Mesodermal cell (in vitro differentiated cells): ENCODE data around the gene NHS.
A peak's percentile ranks its signal among the peaks of the same experiment; 100 is the strongest.

Source experiments
- H3K27ac ChIP-seq: 2 replicates; pipeline ENCODE4 v1.7.0; 2013; ENCODE audit warnings: mild to moderate bottlenecking, low read depth, low read length, moderate library complexity; ENCODE audit not compliant: severe bottlenecking
- H3K36me3 ChIP-seq: 2 replicates; pipeline ENCODE4 v1.7.1; 2013; ENCODE audit warnings: mild to moderate bottlenecking, low read length, moderate library complexity; ENCODE audit not compliant: control insufficient read depth, insufficient read depth
- H3K4me1 ChIP-seq: one replicate; pipeline ENCODE4 v1.7.1; 2013; ENCODE audit warnings: mild to moderate bottlenecking, low read length; ENCODE audit not compliant: insufficient read depth, control insufficient read depth, poor library complexity, severe bottlenecking
- H3K4me3 ChIP-seq: 2 replicates; pipeline ENCODE4 v1.7.0; 2013; ENCODE audit warnings: low read length, control low read depth, mild to moderate bottlenecking; ENCODE audit not compliant: insufficient read depth, poor library complexity, severe bottlenecking; ENCODE audit errors: extremely low read depth
- H3K9me3 ChIP-seq: 2 replicates; pipeline ENCODE4 v1.7.1; 2013; ENCODE audit warnings: mild to moderate bottlenecking, low read length, moderate library complexity; ENCODE audit not compliant: control insufficient read depth
- WGBS, 2 experiments: methylation state at CpG; one replicate each; pipeline ENCODE4 v1.1.5; 2013; ENCODE audit warnings: missing lambda C conversion rate in 2 of 2; ENCODE audit not compliant: insufficient coverage in 2 of 2; 5-methylcytosine and 5-hydroxymethylcytosine counted together

NHS gene

DNA sequence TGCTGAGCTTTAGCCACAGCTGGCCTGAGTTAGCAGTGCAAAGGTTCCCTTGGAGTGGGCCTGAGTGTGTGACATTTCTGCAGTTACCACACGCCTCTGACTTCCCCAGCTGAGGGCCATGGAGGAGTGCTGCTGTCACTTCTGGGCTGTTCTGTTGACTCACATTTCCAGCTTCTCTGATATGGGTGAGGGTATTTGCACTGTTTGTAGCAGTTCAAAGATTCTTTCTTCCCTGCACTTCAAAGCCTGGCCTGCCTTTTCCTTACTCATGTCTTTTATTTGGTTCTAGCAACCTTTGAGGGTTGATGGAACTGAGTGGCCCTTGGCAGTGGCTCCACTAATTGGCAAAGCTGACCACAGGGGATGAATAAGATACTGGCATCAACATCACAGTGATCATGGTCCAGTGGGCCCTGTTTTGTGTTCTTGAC lies 335.9 kb downstream of the NHS start:
- Histone ChIP-seq H3K27ac (no peak overlapping the region), H3K9me3 (no peaks in the 10 kb centered on the region), H3K4me3 (no peak overlapping the region), H3K4me1 (peaks cover 12% of the 10 kb centered on the region), H3K36me3 (no peaks in the 10 kb centered on the region)
- WGBS, 2 experiments = 43% methylated on average over 1 of the region's 1 CpG; no CpG with 5 or more reads in 1 of the 2 experiments

- H3K36me3 ChIP-seq = no peaks in the 10 kb centered on the region
- H3K27ac ChIP-seq = no peak overlapping the region
- no peak overlapping the region for H3K4me3 ChIP-seq
- no peaks in the 10 kb centered on the region for H3K9me3 ChIP-seq
- H3K4me1 ChIP-seq = no peaks in the 10 kb centered on the region
- no CpG with 5 or more reads among the region's 2 CpGs for WGBS, 2 experiments
Observed at GRCh38 chrX:17713288-17713687, 338.3 kb downstream of the NHS start.

GRCh38 chrX:17718649-17719165 lies 343.7 kb downstream of the NHS start:
- H3K27ac ChIP-seq = no peak overlapping the region
- no peaks in the 10 kb centered on the region for H3K9me3 ChIP-seq
- no peak overlapping the region for H3K4me3 ChIP-seq
- H3K36me3 ChIP-seq = no peaks in the 10 kb centered on the region
- no peaks in the 10 kb centered on the region for H3K4me1 ChIP-seq

GRCh38 chrX:17719711-17720110 lies 344.7 kb downstream of the NHS start:
- Histone ChIP-seq H3K4me3 (no peak overlapping the region), H3K9me3 (no peaks in the 10 kb centered on the region), H3K27ac (no peak overlapping the region), H3K4me1 (no peaks in the 10 kb centered on the region), H3K36me3 (no peaks in the 10 kb centered on the region)
- no CpG with 5 or more reads among the region's 6 CpGs for WGBS, 2 experiments

GRCh38 chrX:17721715-17722114 lies 346.7 kb downstream of the NHS start:
- WGBS, 2 experiments = no CpG with 5 or more reads among the region's 4 CpGs
- Histone ChIP-seq H3K4me1 (peaks cover 4% of the 10 kb centered on the region), H3K36me3 (no peaks in the 10 kb centered on the region), H3K9me3 (no peaks in the 10 kb centered on the region), H3K4me3 (no peak overlapping the region), H3K27ac (no peak overlapping the region)

- Histone ChIP-seq H3K27ac (no peak overlapping the region), H3K9me3 (no peaks in the 10 kb centered on the region), H3K4me3 (no peak overlapping the region), H3K36me3 (no peaks in the 10 kb centered on the region), H3K4me1 (peaks cover 4% of the 10 kb centered on the region)
- WGBS, 2 experiments = no CpG with 5 or more reads among the region's 2 CpGs
Observed at GRCh38 chrX:17725181-17725580, 350.2 kb downstream of the NHS start.

DNA sequence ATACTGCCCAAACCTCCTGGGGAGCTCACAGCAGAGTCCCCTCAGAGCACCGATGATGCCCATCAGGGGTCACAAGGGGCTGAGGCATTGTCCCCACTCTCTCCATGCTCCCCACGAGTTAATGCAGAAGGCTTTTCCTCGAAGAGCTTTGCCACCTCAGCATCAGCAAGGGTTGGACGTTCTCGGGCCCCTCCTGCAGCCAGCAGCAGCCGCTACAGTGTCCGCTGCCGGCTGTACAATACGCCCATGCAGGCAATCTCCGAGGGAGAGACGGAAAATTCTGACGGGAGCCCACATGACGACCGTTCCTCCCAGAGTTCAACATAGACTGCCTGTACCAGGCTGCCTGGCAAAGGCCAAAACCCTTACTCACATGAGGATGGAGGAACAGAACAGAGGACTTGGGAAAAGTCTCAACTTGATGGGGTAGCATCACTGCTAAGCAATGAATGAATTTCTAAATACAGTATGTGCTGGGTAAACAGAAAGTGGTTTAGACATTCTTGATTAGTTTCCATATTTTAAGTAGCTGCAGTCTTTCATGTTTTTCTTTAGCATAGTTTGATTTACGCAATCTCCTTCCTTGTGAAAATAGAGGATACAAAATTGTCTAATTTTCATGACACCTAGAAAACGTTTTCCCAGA lies 357.3 kb downstream of the NHS start:
- Histone ChIP-seq H3K36me3 (no peaks in the 10 kb centered on the region), H3K4me3 (no peak overlapping the region), H3K27ac (no peak overlapping the region), H3K4me1 (no peaks in the 10 kb centered on the region), H3K9me3 (no peaks in the 10 kb centered on the region)
- 89 to 100% methylated on average over 1 to 10 of the region's 16 CpGs for WGBS, 2 experiments

DNA sequence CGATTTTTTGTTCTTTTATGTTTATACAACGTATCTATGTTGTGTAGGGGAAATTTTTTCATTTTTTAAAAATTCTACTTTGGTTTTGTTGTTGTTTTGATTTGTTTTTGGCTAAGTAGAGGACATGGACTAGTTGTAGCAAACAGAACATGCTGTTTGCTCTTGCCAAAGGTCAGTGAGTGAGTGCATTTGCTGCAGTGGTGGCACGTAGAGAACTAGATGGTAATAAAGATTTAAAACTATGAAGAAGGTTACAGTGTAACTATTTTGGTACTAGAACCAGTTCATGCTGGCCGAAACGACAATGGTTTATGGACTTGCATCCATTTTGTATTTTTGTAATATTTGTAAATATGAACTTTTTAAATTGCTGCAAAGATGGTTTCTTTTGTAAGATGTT lies 360.4 kb downstream of the NHS start:
- 100% methylated on average over 4 of the region's 5 CpGs; no CpG with 5 or more reads in 1 of the 2 experiments for WGBS, 2 experiments
- no peaks in the 10 kb centered on the region for H3K4me1 ChIP-seq
- no peak overlapping the region for H3K27ac ChIP-seq
- no peaks in the 10 kb centered on the region for H3K9me3 ChIP-seq
- no peak overlapping the region for H3K4me3 ChIP-seq
- H3K36me3 ChIP-seq = no peaks in the 10 kb centered on the region

GRCh38 chrX:17736478-17736855 lies 361.5 kb downstream of the NHS start:
- peak overlapping the region; percentile 34 for H3K4me3 ChIP-seq
- WGBS, 2 experiments = 57% methylated on average over 1 of the region's 5 CpGs; no CpG with 5 or more reads in 1 of the 2 experiments
- H3K27ac ChIP-seq = peak overlapping the region; percentile 77
- H3K36me3 ChIP-seq = no peaks in the 10 kb centered on the region
- no peaks in the 10 kb centered on the region for H3K9me3 ChIP-seq
- no peaks in the 10 kb centered on the region for H3K4me1 ChIP-seq

DNA sequence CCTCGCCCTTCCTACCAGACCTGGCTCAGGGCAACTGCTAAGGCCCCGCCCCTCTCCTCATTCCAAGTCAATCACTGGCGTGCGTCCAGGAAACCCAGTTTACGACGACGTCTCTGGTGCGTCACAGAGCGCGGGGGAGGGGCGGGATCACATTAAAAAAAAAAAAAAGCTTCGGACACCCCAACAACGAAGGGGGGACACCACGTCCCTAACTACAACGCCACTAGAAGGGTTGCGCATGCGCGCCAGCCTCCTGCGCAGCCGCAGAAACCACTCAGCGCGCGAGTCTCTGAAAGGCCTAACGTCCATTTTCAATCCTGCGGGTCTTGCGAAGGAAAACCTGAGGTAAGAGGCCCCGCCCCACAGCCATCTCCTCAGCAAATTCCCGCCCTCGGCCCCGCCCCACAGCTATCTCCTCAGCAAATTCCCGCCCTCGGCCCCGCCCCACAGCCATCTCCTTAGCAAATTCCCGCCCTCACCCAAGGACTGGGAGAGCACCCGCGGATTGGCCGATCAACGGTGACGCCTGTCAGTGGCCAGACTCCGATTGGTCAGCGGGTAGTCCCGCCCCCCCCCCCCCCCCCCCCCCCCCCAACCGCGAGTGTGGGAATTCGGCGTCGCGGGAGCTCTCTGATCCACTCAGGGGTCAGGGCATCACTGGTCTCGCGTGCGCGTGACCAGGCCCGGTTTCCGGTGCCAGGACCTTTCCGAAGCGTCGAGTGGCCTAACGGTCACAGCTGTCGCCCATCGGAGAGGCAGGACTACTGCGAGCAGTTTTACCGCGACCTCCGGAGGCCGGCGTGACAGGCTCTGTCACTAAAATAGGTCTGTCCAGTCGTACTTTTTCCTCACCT lies 362.1 kb downstream of the NHS start, which contains the start of gene SCML1:
Gene SCML1, plus strand, starts transcription at position 638 of the 854 bp plus-strand sequence. CDS start 6,694 bp downstream, outside the sequence.
- 0 to 1% methylated on average over 15 to 24 of the region's 67 CpGs for WGBS, 2 experiments
- no peaks in the 10 kb centered on the region for H3K36me3 ChIP-seq
- no peaks in the 10 kb centered on the region for H3K4me1 ChIP-seq
- H3K4me3 ChIP-seq = peak within 1 kb of the TSS; percentile 52
- H3K27ac ChIP-seq = peak within 1 kb of the TSS; percentile 77
- H3K9me3 ChIP-seq = no peaks in the 10 kb centered on the region

DNA sequence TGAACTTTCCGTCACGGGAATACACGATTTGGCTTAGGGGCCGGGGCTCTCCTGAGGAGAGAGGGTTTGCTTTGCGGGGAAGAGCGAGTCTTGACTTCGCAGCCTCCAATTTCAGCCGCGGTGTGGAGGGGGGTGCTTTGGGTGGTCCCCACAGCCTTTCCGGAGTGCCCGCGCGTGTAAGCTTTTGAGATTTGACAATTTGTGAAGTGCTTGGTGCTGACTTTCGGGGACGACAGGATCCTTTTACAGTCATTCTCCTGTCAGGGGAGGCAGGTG lies 362.6 kb downstream of the NHS start:
- H3K4me1 ChIP-seq = no peaks in the 10 kb centered on the region
- peak overlapping the region; percentile 52 for H3K4me3 ChIP-seq
- 0% methylated on average over 4 to 6 of the region's 15 CpGs for WGBS, 2 experiments
- H3K36me3 ChIP-seq = no peaks in the 10 kb centered on the region
- H3K27ac ChIP-seq = peak overlapping the region; percentile 59
- no peaks in the 10 kb centered on the region for H3K9me3 ChIP-seq
